ENCODE measurements around the gene KDM4B. TPM values are rescaled to one million over a fixed set of nuclear protein-coding genes. Genes with fewer than 3 reads are reported as not detected.
A peak's percentile ranks its signal among the peaks of the same experiment; 100 is the strongest.

The KDM4B gene
- polyA plus RNA-seq, 3 donors = 6.4 to 22.7 (median 12.7) TPM

- no peak for TF ChIP-seq CTCF (IDR thresholded peaks at IDR 0.05)
- Histone ChIP-seq H3K27me3 (ENCODE audit: control insufficient read depth in 2 of 2, insufficient read depth in 2 of 2, low read length in 2 of 2) (no peaks in the 10 kb centered on the region), H3K4me2 (replicated peaks; ENCODE audit: extremely low read depth, low read length, poor library complexity, severe bottlenecking) (no peak overlapping the region), H3K36me3 (replicated peaks in 1 of 2; ENCODE audit: control insufficient read depth in 1 of 2, insufficient read depth in 2 of 2, low read length in 2 of 2) (peaks cover 36 to 78% of the 10 kb centered on the region in 2 donors), H4K20me1 (ENCODE audit: insufficient read depth, low read length) (no peaks in the 10 kb centered on the region), H3K9ac (ENCODE audit: insufficient read depth, low read length, poor library complexity, severe bottlenecking) (no peak overlapping the region), H3K9me3 (replicated peaks in 1 of 2; ENCODE audit: control insufficient read depth in 1 of 2, insufficient read depth in 1 of 2, low read length in 2 of 2) (no peaks in the 10 kb centered on the region), H3K27ac (ENCODE audit: low read depth in 1 of 2, low read length in 2 of 2) (no peak overlapping the region), H3K4me3 (replicated peaks in 1 of 3; ENCODE audit: low read depth in 2 of 3, low read length in 3 of 3) (no peak overlapping the region), H3K79me2 (ENCODE audit: insufficient read depth, low read length) (peaks cover 8% of the 10 kb centered on the region), H2AFZ (ENCODE audit: insufficient read depth, low read depth, low read length, poor library complexity, severe bottlenecking) (no peak overlapping the region), H3K4me1 (ENCODE audit: control insufficient read depth in 1 of 2, insufficient read depth in 2 of 2, low read length in 2 of 2) (peaks cover 0 to 15% of the 10 kb centered on the region in 2 donors)
- DNase-seq = no peak
- H3K9me3 Mint-ChIP-seq = no peaks in the 10 kb centered on the region
- peak overlapping the region in 6 of 7 donors; percentile 43 to 86 (median 65) for H3K27ac Mint-ChIP-seq
- H3K36me3 Mint-ChIP-seq = peaks cover 33 to 85% of the 10 kb centered on the region in 2 donors
- H3K27me3 Mint-ChIP-seq (ENCODE audit: low read depth in 3 of 3) = peaks cover 0 to under 1% (median 0%) of the 10 kb centered on the region in 3 donors
- intact Hi-C loops (cut with micrococcal nuclease) = no loop called here
- peaks cover 11% of the 10 kb centered on the region for H3K4me1 Mint-ChIP-seq
- no peak overlapping the region for H3K4me3 Mint-ChIP-seq
- 98% methylated on average over 9 of the region's 10 CpGs for WGBS (ENCODE audit: insufficient coverage)
Observed at GRCh38 chr19:4955274-4955673, 13.6 kb upstream of the KDM4B start.

GRCh38 chr19:4957981-4958380 is 10.9 kb upstream of the KDM4B start:
- Histone ChIP-seq H3K27me3 (ENCODE audit: control insufficient read depth in 2 of 2, insufficient read depth in 2 of 2, low read length in 2 of 2) (no peaks in the 10 kb centered on the region), H3K36me3 (replicated peaks in 1 of 2; ENCODE audit: control insufficient read depth in 1 of 2, insufficient read depth in 2 of 2, low read length in 2 of 2) (peaks cover 34 to 75% of the 10 kb centered on the region in 2 donors), H3K9me3 (replicated peaks in 1 of 2; ENCODE audit: control insufficient read depth in 1 of 2, insufficient read depth in 1 of 2, low read length in 2 of 2) (no peaks in the 10 kb centered on the region), H3K27ac (ENCODE audit: low read depth in 1 of 2, low read length in 2 of 2) (peak overlapping the region in 1 of 2 donors; percentile 56), H3K4me3 (replicated peaks in 1 of 3; ENCODE audit: low read depth in 2 of 3, low read length in 3 of 3) (no peak overlapping the region), H3K9ac (ENCODE audit: insufficient read depth, low read length, poor library complexity, severe bottlenecking) (no peak overlapping the region), H3K4me1 (ENCODE audit: control insufficient read depth in 1 of 2, insufficient read depth in 2 of 2, low read length in 2 of 2) (no peaks in the 10 kb centered on the region), H2AFZ (ENCODE audit: insufficient read depth, low read depth, low read length, poor library complexity, severe bottlenecking) (no peak overlapping the region), H4K20me1 (ENCODE audit: insufficient read depth, low read length) (no peaks in the 10 kb centered on the region), H3K79me2 (ENCODE audit: insufficient read depth, low read length) (peaks cover 8% of the 10 kb centered on the region), H3K4me2 (replicated peaks; ENCODE audit: extremely low read depth, low read length, poor library complexity, severe bottlenecking) (no peak overlapping the region)
- DNase-seq = no peak
- Mint-ChIP-seq H3K27me3 (ENCODE audit: low read depth in 3 of 3) (peaks cover 0 to 1% (median 0%) of the 10 kb centered on the region in 3 donors), H3K4me3 (no peak overlapping the region), H3K9me3 (no peaks in the 10 kb centered on the region), H3K4me1 (no peaks in the 10 kb centered on the region), H3K27ac (peak overlapping the region in 1 of 7 donors; percentile 65), H3K36me3 (peaks cover 27 to 79% of the 10 kb centered on the region in 2 donors)
- intact Hi-C loops (cut with micrococcal nuclease) = no loop called here
- no peak for TF ChIP-seq CTCF (IDR thresholded peaks at IDR 0.05)
- WGBS (ENCODE audit: insufficient coverage) = 96% methylated on average over 6 of the region's 8 CpGs

Data from CD14-positive monocyte (primary cell).